GM18868 (cell line): ENCODE results near the gene JMJD8.
A peak's percentile ranks its signal among the peaks of the same experiment; 100 is the strongest.
"Not testable (repeated sequence)": the region's sequence is repeated elsewhere in the genome, so short reads cannot be mapped to it uniquely, and the experiment has no call there.

ENCODE experiments used
- ATAC-seq: cut with Tn5 transposase; IDR thresholded peaks from one replicate; pipeline ENCODE4 v1.9.1; 2021; ENCODE audit warnings: mild to moderate bottlenecking, moderate library complexity; ENCODE audit not compliant: unreplicated experiment

JMJD8 gene

GRCh38 chr16:722835-723633 lies 38.9 kb upstream of the JMJD8 start:
- ATAC-seq = no peak

GRCh38 chr16:721765-722540 lies 37.8 kb upstream of the JMJD8 start:
- no peak for ATAC-seq

GRCh38 chr16:720990-721764 lies 37.0 kb upstream of the JMJD8 start, which contains the start of gene ANTKMT:
TSS of gene ANTKMT (plus strand) at chr16:721146. CDS start at chr16:721275, 129 bp downstream.
- ATAC-seq = peak; percentile 68

GRCh38 chr16:720447-720989 lies 36.4 kb upstream of the JMJD8 start:
- ATAC-seq = peak; percentile 23

- ATAC-seq = no peak
Observed at GRCh38 chr16:719815-720446, 35.8 kb upstream of the JMJD8 start.

- no peak for ATAC-seq
Observed at GRCh38 chr16:718922-719321, 34.8 kb upstream of the JMJD8 start.

GRCh38 chr16:718389-718788 lies 34.3 kb upstream of the JMJD8 start:
- no peak for ATAC-seq

GRCh38 chr16:717450-718245 lies 33.5 kb upstream of the JMJD8 start:
- no peak for ATAC-seq

GRCh38 chr16:716768-717325 lies 32.7 kb upstream of the JMJD8 start:
- no peak for ATAC-seq

GRCh38 chr16:716200-716568 lies 32.0 kb upstream of the JMJD8 start:
- ATAC-seq = no peak

GRCh38 chr16:715477-716199 lies 31.5 kb upstream of the JMJD8 start:
- peak; percentile 11 for ATAC-seq

- ATAC-seq = peak; percentile 73
Observed at GRCh38 chr16:714558-715476, 30.7 kb upstream of the JMJD8 start, which contains the start of gene METRN. TSS of gene METRN (plus strand) at chr16:715118. CDS start at chr16:715290, 172 bp downstream.

- ATAC-seq = no peak
Observed at GRCh38 chr16:714079-714478, 29.9 kb upstream of the JMJD8 start.

GRCh38 chr16:712740-713250 lies 28.7 kb upstream of the JMJD8 start:
- not testable (repeated sequence) for ATAC-seq

GRCh38 chr16:711548-712320 lies 27.6 kb upstream of the JMJD8 start:
- peak; percentile 42 for ATAC-seq

- ATAC-seq = no peak
Observed at GRCh38 chr16:711084-711483, 26.9 kb upstream of the JMJD8 start.
